Head of caudate nucleus (tissue), 42 donors: Measurements from ENCODE around the gene UQCC5.

ENCODE experiments used
- DNase-seq, 42 donors: peaks; one replicate each; pipeline versions ENCODE4 v3.0.0 to v3.0.0-alpha.2; 2020 to 2021; ENCODE audit warnings: mixed read lengths in 7 of 42
- intact Hi-C: fragments of 100-400 bp; cut with DNase I; formaldehyde crosslinking; loops from one replicate; pipeline ENCODE4 v1.15.0; 2022

The UQCC5 gene

DNA sequence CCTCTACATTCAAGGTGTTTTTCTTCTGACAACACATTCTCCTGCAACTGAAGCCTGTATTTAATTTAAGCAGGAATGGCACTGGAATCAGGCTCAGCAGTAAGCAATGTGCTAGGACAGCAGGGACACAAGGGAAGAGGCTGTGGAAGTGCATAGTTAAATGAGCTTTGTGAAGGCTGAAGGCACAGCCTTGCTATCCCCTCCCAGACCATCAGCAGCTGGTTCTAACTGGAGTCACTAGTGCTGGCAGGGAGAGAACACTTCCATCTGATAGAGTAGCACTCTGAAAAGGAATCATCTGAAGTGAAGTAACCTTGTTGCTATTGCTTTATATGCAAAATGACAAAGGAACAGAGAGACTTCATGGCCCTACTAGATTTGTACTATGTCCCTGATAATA is 14.7 kb downstream of the UQCC5 start:
- no peak for DNase-seq

DNA sequence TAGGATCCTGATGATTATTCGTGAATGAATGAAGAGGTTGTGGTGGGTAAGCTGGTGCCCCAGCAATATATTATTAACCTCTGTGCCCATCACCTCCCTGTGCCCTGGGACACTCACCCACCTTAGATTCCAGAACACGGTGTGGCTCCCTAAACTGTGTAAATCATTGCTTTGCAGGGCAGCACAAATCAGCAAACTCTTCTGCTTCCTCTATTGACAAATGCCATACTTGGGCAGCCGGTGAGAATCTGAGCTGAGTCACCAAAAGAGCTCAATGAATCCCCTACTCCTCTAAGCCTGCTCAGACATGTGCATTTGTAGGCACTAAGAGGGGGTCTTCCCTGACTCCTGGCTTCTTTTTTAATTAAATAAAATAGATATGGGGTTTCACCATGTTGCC is 15.7 kb downstream of the UQCC5 start:
- DNase-seq = no peak
- intact Hi-C loops = no loop called here

More for the DNA sequence above, 14.7 kb downstream of the UQCC5 start:
- intact Hi-C loops = no loop called here

DNA sequence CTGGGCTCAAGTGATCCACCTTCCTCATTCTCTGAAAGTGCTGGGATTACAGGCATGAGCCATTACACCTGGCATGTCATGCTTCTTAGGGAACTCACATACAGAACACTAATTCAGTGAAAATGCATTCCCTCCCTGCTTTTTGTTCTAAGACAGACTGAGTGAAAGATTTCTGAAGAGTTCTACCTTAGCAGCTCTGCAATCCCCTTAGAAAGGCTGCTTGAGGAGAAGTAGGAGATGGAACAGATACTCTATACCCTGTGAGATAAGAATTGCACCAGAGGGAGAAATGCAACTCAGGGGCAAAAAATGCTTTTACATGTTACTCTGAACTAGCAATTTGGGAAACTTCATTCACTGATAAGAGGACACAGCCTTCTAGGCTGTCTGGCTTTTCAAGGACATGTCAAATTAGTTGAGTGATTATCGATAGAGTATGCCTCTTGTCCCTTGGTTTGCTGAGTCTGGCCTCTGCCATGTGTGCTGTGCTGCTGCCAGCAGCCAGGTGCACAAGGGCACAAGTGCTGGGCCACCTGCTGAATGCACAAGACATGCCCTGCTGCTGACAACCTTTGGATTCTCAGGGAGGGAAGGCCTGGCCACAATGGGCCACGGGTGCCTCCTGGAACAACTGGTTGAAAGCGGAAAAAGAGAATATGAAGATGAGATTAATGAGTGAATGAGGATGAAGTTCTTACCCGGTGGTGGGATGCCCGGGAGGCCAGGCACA is 17.8 kb downstream of the UQCC5 start:
- intact Hi-C loops = no loop called here
- no peak for DNase-seq

DNA sequence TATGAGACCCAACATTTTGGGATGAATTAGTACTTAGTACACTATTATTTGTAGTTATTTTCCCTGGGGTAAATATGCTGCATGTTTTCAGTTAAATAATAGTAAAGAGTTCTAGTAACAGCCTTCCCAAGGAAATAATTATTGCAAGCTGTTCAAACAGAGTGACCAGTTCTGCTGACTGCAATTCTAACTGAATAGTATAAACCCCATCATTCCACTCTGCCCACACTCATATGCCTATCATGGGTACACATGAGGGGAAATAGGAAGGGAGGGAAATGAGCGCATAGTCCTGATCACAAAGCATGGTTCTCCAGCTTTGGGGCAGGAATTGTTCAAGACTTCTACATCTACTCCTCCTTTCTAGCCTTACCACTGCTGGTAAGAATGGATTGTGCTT is 18.7 kb downstream of the UQCC5 start:
- DNase-seq = no peak
- intact Hi-C loops = no loop called here

DNA sequence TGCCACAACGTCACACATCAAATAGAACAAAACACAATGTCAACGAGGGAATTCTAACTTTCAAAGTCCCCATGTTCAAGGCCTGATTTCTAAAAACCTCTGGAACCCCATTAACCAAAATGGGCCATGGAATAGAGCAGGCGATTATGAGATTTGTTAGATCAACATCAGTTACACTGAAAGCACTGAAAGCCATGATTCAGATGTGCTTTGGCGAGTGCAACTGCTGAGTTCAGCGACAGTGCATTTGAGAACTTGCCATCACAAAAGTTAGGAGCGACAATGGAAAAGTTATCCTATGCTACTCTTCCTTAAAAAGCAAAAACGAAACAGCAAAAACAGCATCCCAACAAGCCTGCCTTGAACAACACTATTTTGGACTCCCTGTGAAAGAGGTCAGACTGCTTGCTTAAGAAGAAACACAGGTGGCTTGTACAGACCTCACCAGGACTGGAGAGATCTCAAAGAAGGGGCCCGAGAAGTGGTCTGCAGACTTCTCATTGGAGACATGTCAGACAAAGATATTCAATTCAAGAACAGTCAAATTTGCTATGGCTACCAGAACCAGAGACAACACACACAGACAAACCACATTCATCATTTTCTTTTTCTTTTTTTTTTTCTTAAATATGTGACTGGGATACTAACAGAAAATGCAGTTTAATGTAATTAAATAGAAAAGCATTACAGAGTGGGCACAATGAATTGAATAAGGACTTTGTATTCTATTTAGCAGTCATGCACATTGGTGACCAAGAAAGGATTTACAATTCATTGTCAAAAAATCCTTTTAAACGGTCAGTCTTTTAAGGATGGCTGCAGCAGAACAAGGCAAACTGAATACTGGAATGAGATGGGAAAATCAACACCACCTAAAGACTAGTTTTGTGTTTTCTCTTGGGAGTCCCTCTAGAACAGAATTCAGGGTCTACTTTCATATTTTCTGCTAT is 20.9 kb downstream of the UQCC5 start:
- intact Hi-C loops = no loop called here
- peak in 3 of 42 donors; percentile 23 to 57 (median 36) for DNase-seq

DNA sequence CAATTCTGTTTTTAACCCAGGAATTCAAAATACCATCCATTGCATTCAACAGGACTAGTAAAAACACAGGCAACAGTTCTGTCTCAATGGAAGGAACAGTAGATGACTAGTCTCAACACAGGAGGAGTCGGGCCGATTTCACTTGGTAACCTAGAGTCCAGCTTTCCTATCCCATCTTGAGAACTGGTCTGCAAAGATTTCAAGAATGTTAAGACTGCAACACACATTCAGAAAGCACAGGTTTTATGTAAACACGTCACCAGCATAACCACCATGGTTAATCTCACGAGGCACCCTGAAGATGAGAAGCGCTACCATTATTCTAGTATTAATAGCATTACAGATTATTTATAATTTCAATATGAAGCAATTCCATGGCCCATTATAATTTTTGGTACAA is 22.0 kb downstream of the UQCC5 start:
- no peak for DNase-seq
- intact Hi-C loops = no loop called here

DNA sequence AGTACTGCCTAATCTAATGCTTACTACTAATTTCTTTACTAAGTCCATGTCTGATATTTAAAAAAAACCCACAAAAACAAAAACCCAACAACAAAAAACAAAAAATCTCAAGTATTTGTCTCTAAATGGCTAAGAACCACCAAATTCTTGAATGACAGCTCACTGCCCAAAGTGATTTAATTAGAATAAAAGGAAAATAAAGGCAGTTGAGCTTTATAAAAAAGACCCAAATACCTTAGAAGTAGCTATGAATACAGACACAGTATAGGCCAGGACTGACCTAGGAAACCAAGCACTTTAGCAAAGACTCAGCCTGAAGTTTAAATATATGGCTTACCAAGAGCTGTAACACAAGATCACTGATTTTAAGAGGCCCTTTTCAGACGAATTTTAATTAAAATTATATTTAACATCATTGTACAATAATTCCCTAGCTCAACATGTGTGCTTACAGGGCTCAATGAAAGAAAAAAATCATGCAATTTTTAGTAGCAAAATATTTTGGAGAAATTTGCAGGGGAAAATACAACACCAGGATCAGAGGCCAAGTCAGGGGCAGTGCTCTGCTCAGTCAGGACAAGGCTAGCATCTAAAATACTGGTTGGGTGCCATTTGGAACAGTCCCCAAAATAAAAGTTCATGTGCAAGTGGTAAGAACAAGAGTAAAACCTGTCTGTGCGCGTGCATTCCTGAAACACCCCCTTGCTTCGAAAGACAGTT is 24.8 kb downstream of the UQCC5 start:
- DNase-seq = no peak
- intact Hi-C loops = no loop called here

DNA sequence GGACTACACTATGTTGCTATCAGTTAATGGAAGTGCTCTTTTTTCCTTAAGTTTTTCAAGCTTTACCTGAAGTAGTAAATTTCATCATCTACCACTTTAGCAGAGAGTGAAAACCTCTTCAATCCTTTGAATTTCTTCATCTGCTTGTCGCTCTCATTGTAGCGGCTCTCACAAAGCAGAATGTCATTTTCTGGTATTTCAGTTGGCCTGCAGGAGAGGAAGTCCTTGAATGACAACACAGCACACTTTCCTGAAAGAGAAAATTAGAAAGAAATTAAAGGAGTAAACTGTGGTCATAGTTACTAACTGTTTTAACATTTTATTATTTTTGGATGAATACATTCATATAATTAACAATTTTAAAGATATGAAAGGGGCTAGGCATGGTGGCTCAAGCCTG is 27.6 kb downstream of the UQCC5 start:
- no peak for DNase-seq
- intact Hi-C loops = no loop called here

DNA sequence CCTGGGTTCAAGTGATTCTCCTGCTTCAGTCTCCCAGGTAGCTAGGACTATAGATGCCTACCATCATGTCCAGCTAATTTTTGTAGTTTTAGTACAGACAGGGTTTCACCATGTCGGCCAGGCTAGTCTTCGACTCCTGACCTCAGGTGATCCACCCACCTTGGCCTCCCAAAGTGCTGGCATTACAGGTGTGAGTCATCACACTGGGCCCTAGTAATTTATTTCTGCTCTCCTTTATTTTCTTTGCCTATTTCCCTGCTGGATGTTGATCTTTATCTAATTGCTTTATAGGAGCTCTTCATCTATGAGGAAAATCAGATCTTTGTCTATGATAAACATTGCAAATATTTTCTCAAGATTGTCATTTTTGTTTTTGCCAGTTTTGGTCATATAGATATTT is 31.7 kb downstream of the UQCC5 start:
- DNase-seq = no peak
- intact Hi-C loops = no loop called here

DNA sequence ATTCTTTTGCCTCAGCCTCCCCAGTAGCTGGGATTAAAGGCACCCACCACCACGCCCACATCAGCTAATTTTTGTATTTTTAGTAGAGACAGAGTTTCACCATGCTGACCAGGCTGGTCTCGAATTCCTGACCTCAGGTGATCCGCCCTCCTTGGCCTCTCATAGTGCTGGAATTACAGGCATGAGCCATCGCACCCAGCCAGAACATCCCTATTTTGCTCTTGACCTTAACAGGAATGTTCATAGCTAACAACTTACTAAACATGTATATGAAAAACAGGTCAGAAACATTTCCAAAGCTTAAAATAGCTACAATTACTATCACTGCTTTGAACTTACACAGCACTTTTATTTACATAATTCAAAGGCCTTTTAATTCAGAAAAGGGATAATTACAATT is 33.7 kb downstream of the UQCC5 start:
- intact Hi-C loops = no loop called here
- DNase-seq = no peak

DNA sequence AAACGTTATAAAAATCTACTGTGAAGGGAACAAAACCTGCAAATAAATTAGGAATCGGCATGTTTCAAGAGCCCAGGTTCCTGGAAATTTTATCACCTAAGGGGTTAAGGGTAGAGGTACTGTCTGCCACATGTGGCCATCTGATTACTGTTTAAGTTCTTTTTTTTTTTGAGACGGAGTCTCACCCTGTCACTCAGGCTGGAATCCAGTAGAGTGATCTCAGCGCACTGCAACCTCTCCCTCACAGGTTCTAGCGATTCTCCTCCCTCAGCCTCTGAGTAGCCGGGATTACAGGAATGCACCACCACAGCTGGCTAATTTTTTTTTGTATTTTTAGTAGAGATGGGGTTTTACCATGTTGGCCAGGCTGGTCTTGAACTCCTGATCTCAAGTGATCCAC is 35.8 kb downstream of the UQCC5 start:
- DNase-seq = no peak
- intact Hi-C loops = no loop called here

DNA sequence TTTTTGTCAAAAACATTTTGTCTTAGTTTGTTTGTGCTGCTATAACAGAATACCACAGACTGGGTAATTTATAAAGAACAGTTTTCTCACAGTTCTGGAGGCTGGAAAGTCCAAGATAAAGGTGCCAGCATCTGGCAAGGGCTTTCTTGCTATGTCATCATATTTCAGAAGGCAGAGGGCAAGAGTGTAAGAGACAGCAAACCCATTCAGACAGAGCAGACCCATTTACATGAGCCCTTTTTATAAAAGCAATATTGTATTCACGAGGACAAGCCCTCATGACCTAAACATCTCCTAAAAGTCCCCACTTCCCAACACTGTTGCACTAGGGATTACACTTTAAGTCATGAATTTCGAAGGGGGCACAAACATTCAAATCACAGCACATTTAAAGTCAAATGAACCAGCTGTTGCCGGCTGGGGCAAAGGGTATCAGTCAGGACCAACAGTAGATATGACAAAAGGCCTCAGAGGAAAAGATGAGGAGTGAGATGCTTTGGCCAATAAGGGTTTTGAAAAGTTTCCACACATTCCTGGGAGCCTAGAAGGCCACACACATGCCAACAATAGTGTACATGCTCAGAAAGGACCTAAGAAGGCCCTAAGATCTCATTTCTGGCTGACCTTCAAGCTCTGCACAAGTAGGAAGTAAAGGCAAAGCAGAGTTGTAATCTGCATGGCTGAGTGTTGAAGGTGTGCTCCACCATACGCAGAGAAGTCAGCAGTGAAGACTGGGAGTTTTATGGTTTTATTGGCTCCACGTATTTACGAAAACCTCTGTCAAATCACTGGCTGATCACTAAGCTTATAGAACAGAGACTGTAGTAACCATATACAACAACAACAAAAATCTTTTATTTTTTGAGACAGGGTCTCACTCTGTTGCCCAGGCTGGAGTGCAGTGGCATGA is 37.9 kb downstream of the UQCC5 start:
- intact Hi-C loops = no loop called here
- no peak for DNase-seq
